Gastrocnemius medialis (tissue), 4 donors: ENCODE measurements around the gene MRPL19.

Experiments used
- CTCF ChIP-seq, 5 experiments: fragments of 450-650 bp in 3 of 5; fragments of 200-600 bp in 2 of 5; sonication (generic) in 2 of 5; IDR thresholded peaks in 4 of 5; conservative IDR thresholded peaks in 1 of 5; 1 replicate in 4 of 5; 2 replicates in 1 of 5; pipeline ENCODE4 v1.5.1; 2016 to 2019; ENCODE audit warnings: antibody characterized with exemption in 5 of 5, mild to moderate bottlenecking in 3 of 5, moderate library complexity in 3 of 5
- POLR2A ChIP-seq, 2 donors: fragments of 450-650 bp; IDR thresholded peaks; one replicate each; pipeline ENCODE4 v1.6.1; 2017; ENCODE audit warnings: antibody characterized with exemption in 2 of 2, mild to moderate bottlenecking in 2 of 2, moderate library complexity in 2 of 2

GRCh38 chr2:75622500-75622899 lies 24.1 kb upstream of the MRPL19 start:
- TF ChIP-seq CTCF (IDR thresholded peaks at IDR 0.05 in 4 of 5, conservative IDR thresholded peaks at IDR 0.05 in 1 of 5), result no peak
- no peak for TF ChIP-seq POLR2A (IDR thresholded peaks at IDR 0.05)
